ENCODE measurements around the gene GRID1.

- TF ChIP-seq POLR2AphosphoS5 (IDR thresholded peaks at IDR 0.05; ENCODE audit: insufficient read depth in 1 of 2, low read depth in 1 of 2), result no peak
- TF ChIP-seq CTCF (IDR thresholded peaks at IDR 0.05), result no peak
These were observed 757.9 kb downstream of the GRID1 start for GRCh38 chr10:85608706-85609105.
